HG02798 (cell line): Measurements from ENCODE around the gene ADSS1.

Experiments used
- ATAC-seq: cut with Tn5 transposase; IDR thresholded peaks from one replicate; pipeline ENCODE4 v1.9.1; 2021; ENCODE audit warnings: mild to moderate bottlenecking; ENCODE audit not compliant: unreplicated experiment, poor library complexity

The ADSS1 gene

DNA sequence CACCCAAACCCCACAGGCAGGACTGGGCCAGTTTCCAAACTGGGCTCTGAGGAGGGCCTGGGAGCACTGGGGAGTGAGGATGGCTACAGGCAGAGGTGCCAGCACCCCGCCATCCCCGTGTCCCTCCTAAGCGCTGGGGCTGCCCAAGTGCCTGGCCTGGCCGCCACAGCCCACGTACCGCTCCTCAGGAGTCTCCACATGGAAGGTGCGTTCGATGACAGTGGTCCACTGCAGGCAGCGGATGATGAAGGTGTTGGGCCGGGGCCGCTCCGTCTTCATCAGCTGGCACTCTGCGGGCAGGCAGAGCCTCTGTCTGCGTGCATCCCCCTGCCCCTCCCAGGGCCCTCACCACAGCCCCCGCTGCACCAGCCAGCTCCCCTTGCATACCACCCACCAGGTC lies 52.5 kb downstream of the ADSS1 start:
- no peak for ATAC-seq

DNA sequence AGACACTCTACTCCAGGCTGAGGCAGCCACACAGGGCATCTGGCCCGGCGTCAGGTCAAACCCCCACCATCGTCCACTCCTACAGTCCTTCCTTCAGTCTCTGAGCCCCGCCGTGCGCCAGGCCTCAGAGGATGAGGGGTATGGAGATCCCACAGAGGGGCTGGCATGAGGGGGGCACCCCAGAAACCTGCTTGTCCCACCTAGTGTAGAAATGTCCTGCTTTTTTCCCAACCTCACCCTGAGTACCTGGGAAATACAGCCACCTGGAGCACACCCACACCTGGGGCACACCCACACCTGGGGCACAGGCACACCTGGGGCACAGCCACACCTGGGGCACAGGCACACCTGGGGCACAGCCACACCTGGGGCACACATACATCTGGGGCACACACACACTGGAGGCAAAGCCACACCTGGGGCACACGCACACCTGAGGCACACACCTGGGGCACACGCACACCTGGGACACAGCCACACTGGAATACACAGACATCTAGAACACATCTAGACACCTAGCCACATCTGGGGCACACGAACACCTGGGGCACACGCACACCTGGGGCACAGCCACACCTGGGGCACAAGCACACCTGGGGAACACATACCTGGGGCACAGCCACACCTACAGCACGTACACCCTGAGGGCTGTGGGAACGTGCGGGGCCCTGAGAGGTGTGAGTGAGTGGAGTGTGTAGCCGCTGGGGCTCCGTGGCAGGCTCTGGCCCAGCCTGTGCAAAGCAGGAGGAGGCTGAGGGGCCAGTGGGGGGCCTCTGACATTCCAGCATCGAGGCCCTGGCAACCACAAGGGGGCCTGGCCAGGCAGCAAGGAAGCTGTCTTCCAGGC lies 53.2 kb downstream of the ADSS1 start:
- no peak for ATAC-seq

DNA sequence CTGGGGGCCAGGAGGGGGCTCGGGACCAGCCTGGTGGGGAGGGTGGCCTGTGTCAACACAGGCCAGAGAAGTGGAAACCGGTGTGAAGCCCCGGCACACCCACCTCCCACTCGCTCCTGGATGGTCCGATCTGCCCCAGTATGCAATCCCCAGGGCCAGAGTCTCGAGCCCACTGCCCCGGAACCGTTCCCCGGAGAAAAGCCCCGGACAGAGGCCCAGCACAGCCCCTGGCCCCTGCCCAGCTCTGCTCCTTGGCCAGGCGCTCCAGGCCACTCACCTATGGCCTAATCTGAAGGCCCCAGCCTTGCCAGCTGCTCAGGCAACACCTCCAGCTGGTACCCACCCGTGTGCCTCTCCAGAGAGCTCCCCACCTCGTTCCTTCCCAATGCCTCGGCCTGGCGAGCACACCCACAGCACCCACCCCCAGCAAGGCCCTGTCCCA lies 53.8 kb downstream of the ADSS1 start:
- no peak for ATAC-seq

DNA sequence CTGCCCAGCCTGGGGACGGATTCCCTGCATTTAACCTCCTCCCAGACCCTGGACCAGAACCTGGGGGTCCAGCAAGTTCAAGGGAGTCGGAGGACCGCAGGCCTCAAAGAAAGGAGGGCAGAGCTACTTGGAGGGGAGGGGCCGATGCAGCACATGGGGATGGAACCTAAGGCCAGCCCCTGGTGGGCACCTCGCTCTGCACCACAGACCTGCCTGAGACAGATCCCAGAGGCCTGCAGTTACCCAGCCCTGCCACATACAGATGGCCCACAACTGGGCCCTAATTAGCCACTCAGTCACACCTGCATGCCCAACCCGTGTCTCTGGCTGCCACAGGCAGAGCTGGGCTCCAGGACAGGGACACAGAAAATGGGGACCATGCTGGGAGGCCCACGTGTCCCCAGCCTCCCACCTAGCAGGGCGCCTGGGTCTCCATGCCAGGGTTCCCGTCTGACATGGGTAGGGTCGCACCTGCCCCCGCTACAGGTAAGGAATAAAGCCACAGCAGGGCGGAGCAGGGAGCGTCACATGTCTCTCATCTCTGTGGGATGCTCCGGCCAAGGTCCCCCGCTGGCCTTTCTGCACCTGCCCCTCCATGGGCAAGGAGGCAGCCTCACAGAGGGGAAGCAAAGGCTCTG lies 54.8 kb downstream of the ADSS1 start:
- no peak for ATAC-seq

DNA sequence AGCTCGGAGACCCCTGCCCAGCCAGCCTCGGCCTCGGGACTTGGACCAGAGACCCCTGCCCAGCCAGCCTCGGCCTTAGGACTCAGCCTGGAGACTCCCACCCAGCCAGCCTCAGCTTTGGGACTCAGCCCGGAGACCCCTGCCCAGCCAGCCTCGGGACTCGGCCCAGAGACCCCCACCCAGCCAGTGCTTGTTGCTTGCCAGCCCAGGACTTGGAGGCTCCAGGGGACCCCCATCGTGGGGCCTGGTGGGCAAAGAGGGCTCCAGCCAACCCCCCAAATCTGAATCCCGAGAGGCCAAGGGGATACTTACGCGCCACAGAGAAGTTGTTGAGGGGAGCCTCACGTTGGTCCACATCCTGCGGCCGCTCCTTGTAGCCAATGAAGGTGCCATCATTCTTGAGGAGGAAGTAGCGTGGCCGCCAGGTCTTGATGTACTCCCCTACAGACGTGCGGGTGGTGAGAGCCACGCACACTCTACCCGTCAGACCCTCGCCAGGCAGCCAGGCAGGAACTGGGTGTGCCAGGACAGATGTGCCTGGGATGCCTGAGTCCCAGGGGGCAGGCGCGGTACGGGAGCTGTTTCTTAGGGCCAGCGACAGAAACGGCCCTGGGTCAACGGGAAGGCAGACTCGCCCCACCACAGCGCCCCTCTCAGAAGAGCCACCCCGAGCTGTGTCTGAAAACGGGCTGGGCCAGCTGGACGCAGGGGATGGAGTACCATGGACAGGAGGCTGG lies 55.9 kb downstream of the ADSS1 start:
- ATAC-seq: no peak

DNA sequence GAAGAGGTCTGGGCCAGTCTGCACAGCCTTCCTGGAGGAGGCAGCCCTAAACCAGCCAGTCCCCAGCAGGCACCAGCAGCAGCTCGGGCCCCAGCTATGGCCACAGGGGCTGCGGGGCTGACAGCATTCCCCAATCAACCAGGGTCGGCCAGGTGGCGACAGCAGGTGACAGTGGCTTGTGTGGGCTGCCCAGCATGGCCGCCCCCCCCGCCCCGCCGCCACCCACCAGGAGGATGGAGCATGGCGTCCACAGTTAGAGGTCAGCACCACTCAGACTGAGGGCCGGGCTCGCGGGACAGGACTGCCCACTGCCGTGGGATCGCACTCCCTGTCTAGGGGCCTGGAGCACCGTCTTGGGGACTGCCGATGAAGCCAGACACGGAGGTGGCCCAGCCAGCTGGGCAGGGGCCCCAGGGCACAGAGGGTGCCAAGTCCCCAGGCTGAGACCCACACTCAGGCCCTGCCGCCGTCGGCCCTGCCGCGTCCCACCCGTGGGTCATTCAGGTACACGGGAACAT lies 56.5 kb downstream of the ADSS1 start:
- ATAC-seq: no peak

DNA sequence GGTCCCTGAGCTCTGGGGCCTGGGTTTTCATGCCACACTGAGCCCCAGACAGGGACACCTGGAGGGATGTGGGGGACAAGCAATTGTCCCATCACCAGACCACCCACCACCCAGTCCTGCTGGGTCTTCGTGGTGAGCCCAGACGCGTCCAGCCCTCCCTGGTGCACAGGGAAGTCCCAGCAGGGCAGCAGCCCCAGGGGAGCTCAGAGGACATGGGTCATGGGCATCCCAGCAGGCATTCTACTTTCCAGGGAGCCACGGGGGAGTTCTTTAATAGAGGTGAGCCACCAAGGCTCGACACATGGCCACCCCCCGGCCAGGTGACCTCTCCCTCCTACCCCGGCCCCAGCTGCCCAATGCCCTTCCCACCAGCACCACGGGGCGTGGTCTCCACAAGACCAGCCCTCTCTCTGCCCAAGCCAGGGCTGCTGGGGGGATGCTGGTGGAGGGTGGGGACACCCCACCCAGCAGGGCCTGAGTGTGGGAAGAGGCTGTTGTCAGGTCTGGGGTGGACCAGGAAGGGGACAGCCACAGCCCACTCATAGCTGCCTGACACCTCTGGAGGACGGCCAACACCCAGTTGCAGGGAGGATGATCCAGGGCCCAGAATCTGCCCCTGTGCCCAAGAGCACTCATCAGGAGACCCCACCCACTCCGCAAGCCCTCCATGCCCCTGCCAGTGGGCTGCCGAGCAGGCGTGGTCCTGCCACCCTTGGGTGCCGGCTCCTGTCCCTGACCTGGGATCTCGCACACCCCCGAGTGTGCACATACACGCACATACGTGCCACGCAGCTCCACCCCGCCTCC lies 57.4 kb downstream of the ADSS1 start:
- ATAC-seq: no peak

DNA sequence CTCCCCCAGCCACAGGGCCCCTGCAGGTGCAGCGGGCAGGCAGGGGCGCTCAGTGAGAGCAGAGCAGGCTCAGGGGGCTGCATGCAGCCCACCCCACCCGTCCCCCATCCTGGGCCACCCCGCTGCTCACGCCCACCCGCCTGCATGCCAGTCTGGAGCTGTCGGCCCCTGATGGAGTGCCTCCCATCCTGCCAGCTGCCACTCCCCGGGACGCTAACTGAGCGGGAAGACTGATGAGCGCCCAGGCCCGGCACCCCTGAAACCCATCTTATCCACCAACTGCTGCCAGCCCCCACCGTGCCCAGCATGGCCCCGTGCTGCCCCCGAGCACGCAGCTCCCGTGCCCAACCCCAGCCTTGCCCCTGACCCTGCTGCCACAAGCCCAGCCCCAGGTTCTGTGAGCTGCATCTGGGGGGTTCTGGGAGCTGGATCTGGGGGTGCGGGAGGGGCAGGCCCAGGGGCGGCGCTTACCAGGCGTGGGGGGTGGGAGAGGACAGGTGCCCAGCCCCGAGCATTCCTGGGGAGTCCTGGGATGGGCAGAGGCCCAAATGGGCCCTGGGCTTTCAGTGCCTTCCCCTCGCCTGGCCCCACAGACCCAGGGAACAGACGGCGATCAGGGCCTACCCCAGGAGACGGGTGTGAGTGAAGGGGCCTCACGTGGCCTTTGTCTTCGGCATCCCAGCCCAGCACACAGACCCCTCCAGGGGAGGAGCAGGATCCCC lies 58.2 kb downstream of the ADSS1 start:
- ATAC-seq: no peak

DNA sequence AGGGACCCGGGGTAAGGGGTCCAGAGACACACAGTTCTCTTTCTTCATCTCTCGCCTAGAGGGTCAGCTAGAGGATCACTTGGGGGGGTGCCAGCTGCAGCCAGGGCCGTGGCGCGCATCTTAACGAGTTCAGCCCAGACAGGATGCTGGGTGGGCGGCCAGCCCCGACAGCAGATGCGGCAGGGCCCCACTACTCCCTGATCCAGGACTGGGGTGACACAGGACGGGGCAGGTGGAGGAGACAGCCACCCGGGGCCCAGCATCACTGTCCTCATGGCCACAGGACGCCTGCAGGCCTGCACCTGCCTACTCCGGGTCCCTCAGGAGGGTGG lies 58.7 kb downstream of the ADSS1 start:
- ATAC-seq: no peak

DNA sequence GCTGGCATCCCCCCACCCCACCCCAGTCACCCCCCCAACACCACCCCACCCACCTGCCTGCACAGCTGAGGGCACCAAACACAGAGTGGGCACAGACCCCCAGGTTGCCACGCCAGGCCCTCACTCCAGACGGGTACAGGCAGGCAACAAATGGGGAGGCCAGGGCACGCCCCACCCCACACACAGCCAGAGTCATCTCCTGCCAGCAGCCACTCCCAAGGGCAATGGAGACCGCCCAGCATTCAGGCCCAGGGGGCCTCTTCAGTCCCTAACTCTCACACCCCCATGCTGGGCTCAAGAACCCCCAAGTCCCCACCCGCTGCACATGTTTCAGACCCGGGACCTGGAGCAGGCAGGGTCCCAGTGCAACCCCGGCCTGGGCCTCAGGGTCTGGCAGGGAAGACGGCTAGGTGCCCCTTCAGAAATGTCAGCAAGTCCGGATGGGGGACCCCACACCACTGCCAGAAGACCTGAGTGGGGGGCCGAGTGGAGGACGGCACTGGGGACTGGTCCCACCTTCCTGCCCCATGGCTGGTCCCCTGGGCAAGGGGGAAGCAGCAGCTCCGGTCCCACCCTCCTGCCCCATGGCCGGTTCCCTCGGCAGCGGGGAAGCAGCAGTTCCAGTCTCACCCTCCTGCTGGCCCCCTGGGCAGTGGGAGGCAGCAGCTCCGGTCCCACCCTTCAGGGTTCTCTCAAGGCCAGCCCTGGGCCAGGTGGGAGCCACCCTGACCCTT lies 59.6 kb downstream of the ADSS1 start:
- ATAC-seq: no peak

DNA sequence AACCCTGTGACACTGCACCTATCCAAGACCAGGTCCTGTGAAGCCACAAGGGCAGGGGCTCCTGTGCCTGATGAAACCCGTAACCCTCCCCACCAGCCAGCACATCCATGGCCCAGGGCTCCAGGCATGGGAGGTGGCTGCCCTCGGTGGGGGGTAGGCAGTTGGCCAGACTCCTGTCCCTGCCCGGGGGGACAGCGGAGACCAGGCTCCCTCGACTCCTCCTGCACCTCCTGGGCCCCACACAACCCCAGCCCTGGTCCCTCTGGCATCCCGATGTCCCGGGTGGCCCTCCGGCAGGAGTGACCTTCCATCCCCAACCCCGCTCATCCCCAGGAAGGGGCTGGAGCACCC lies 60.2 kb downstream of the ADSS1 start:
- no peak for ATAC-seq

DNA sequence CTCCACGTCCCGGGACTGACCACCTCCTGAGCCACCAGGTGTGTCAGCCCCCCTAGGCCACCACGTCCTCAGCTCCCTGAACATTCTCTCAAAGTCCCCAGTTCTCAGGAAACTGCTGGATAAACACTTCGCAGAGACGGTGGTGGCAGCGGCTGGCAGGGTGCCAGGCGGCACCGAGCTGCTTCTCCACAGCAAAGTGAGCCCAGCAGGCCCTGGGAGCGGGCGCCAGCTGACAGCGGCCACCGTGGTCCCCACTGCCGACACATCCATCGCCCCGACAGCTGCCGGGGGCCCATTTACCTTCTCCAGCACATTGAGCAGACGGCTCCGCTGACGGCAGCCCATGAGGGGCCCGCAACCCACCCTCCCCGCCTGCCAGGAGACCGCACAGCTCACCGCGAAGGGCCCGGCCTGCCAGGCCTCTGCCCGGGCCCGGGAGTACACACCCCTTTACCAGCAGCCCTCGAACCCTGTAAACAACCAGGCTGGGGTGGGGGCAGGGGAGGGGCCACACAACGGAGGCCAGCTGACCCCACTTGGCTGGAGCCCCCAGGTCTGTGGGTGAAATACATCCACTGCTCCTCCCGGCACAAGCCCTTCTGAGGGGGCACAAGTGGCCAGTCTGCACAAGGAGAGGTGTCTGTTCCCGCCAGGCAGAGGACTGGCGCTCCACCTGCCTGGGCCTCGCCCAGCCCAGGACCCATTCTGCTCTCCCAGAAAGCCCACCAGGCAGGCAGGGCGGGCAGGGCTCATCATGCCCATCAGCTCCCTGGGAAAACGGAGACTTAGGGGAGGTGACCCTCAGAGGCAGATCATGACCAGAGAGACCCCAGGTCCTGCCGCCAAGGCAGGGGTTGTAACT lies 61.0 kb downstream of the ADSS1 start:
- no peak for ATAC-seq

DNA sequence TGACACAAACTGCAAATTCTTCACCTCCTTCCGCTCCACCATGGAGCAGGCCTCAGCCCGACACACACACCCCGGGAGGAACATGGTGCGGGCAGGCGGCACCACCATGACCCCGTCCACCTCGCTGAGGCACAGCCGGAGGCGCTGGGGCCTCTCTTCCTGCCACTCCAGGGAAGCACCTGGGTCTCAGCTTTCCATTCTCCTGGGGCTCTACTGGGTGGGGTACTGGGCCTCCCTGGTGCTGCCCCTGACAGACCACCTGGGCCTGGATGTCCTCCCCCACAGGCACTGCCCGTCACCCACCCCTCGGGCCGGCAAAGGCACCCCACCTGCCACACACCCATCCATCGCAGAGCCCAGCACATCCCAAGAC lies 61.7 kb downstream of the ADSS1 start:
- no peak for ATAC-seq

DNA sequence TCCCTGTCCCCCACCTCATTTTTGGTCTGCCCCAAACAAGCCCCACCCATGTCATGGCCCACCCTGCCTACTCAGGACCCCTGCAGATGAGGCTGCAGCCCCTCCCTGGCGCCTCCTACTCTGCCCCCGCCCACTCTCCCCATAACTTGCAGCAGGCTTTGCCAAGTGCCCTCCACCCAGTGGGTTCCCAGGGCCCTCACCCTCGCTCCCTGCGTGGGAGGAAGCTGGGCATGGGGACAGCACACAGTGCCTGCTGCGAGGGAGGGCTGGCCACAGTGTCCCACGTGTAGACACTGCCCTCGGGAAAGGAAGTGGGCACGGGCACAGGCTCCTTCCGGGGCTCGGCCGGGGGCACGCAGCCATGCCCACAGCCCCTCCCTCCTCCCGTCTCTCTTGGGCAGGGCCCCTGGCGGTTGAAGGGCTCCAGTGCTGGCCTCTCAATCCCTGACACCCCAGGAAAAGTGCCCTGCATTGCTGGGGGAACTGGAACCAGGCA lies 62.1 kb downstream of the ADSS1 start:
- ATAC-seq: no peak

DNA sequence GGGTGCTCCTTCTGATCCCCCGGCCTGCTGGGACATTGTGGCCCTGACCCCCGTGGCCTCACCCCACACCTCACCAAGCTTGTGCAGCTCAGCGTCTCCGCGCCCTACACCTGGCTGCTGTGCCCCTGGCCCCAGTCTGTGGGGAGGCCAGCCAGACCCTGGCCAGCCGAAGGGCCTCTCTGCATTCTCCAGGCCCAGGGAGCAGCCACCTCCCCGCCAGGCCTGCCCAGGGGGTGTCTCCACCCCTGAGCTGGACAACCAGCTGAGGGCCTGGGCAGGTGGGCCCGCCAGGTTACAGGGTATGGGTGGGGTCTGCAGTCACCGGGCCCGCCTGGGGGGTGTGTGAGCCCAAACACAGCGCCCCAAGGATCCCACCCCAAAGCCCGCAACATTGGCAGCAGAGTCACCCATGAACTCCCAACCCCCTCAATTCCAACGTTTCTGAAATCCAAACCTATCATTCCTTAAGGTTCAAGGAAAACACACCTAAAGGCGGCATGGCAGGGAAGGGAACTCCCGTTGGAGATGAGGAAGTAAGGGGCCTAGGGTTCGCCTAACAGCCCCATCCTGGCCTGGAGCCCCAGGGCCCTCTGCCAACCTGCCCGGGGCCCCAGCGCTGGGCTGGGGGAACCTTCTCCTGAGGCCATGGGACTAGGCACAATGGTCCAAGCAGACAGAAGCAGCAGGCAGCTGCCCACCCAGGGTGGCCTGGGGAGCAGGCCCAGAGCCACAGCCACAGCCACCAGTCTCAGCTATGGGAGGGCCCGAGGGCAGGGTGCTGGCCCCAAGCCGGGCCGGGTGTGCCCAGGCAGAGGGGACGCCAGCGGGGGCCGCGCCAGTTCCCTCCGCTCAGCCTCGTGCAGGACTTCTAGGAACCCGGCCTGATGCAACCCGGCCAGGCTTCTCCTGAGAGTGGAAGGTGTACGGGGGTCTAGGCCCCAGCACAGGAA lies 63.0 kb downstream of the ADSS1 start:
- ATAC-seq: no peak

DNA sequence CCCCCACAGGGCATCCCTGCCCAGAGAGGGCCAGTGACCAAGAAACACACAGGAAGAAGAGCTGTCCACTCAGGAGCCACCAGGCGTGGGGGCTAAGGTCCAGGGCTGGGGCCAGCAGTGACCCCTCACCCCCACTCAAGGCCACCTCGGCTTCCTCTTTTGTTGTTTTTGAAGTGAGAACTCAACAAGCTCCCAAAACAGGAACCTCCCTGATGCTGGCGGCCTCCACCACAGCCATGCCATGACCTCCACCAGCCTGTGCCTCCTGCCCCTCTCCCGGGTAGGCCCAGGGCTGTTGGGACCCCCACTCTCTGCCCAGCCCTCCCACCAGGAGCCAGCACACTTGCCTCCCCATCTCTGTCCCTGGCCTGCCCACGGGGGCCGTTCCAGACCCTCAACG lies 63.7 kb downstream of the ADSS1 start:
- ATAC-seq: no peak

DNA sequence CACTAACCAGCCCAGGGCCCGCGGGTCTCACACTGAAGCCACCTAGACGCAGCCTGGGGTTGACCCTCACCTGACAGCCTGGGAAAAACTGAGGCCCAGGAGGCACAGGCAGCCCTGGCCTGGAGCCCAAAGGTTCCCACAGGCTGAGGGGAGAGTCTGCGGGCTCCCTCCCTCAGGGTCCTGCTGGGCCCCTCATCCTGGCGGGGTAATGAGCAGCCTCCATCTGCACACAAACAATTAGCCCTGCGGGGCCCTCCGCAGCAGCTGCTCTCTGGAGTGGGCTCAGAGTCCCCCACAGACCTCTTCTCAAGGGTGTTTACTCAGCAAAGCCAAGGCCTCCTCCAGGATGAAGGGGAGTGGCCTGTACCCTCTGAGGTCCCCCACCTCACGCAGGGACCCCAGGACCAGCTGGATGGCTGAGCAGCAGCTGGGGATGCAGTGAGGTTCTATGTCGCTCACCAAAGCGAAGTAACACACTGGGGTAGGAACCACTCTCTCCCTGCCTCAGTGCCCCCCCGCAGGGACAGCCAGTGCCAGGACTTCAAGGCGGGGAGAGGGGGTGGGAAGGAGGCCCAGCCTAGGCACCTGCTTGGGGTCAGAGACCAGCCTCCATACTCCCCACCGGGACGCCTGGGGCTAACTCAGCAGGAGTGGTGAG lies 64.3 kb downstream of the ADSS1 start:
- ATAC-seq: no peak
